Measurements from ENCODE around the gene KRTAP10-4.
"Not testable (repeated sequence)": the region's sequence is repeated elsewhere in the genome, so short reads cannot be mapped to it uniquely, and the experiment has no call there.

The KRTAP10-4 gene

GRCh38 chr21:44548922-44549321 is 24.6 kb upstream of the KRTAP10-4 start:
- H3K4me3 ChIP-seq (ENCODE audit: low read length): no peak overlapping the region
- DNase-seq (ENCODE audit: low read depth): no peak
- no peak for TF ChIP-seq CTCF (conservative IDR thresholded peaks at IDR 0.05; ENCODE audit: low read length)

- TF ChIP-seq CTCF (conservative IDR thresholded peaks at IDR 0.05; ENCODE audit: low read length): no peak
- DNase-seq (ENCODE audit: low read depth): no peak
- no peak overlapping the region for H3K4me3 ChIP-seq (ENCODE audit: low read length)
Measured at GRCh38 chr21:44549525-44550211, 23.9 kb upstream of the KRTAP10-4 start.

GRCh38 chr21:44550285-44550684 is 23.2 kb upstream of the KRTAP10-4 start:
- H3K4me3 ChIP-seq (ENCODE audit: low read length); DNase-seq (ENCODE audit: low read depth): not testable (repeated sequence)

- H3K4me3 ChIP-seq (ENCODE audit: low read length): no peak overlapping the region
- DNase-seq (ENCODE audit: low read depth): no peak
- no peak for TF ChIP-seq CTCF (conservative IDR thresholded peaks at IDR 0.05; ENCODE audit: low read length)
Measured at GRCh38 chr21:44550807-44551206, 22.7 kb upstream of the KRTAP10-4 start.

GRCh38 chr21:44551340-44551961 is 22.1 kb upstream of the KRTAP10-4 start, which contains the start of gene KRTAP10-2:
Gene KRTAP10-2 (minus strand): TSS chr21:44551505. CDS start chr21:44551458, 47 bp downstream.
- TF ChIP-seq CTCF (conservative IDR thresholded peaks at IDR 0.05; ENCODE audit: low read length): no peak
- no peak for DNase-seq (ENCODE audit: low read depth)

GRCh38 chr21:44552136-44552535 is 21.4 kb upstream of the KRTAP10-4 start:
- no peak for DNase-seq (ENCODE audit: low read depth)
- H3K4me3 ChIP-seq (ENCODE audit: low read length): no peak overlapping the region
- TF ChIP-seq CTCF (conservative IDR thresholded peaks at IDR 0.05; ENCODE audit: low read length): no peak

More at GRCh38 chr21:44551340-44551961, 22.1 kb upstream of the KRTAP10-4 start, which contains the start of gene KRTAP10-2:
- no peak within 1 kb of the TSS for H3K4me3 ChIP-seq (ENCODE audit: low read length)

- no peak overlapping the region for H3K4me3 ChIP-seq (ENCODE audit: low read length)
- no peak for TF ChIP-seq CTCF (conservative IDR thresholded peaks at IDR 0.05; ENCODE audit: low read length)
- DNase-seq (ENCODE audit: low read depth): no peak
Measured at GRCh38 chr21:44552681-44553080, 20.8 kb upstream of the KRTAP10-4 start.

Data from AG10803 (cell line).